ENCODE data around the gene RPS15.

Gene RPS15
- long read RNA-seq, donor 1, transcript RPS15-209 (4 exons, 510 nt) = major isoform, 683 of 854 reads
- long read RNA-seq, donor 1, transcript RPS15-210 (3 exons, 873 nt) = minor isoform, 50 of 854 reads
- long read RNA-seq, donor 1, transcript RPS15-203 (3 exons, 570 nt) = minor isoform, 23 of 854 reads
- long read RNA-seq, donor 1, transcript RPS15-201 (4 exons, 534 nt) = minor isoform, 32 of 854 reads
- long read RNA-seq, donor 1, partial matches to known transcripts = 14 of 854 reads
- long read RNA-seq, donor 1, other reads (novel, unspliced or antisense) = 42 of 854 reads
- long read RNA-seq, donor 2, transcript RPS15-203 (3 exons, 570 nt) = minor isoform, 15 of 658 reads
- long read RNA-seq, donor 2, transcript RPS15-209 (4 exons, 510 nt) = major isoform, 534 of 658 reads
- long read RNA-seq, donor 2, transcript RPS15-210 (3 exons, 873 nt) = minor isoform, 41 of 658 reads
- long read RNA-seq, donor 2, transcript RPS15-201 (4 exons, 534 nt) = minor isoform, 22 of 658 reads
- long read RNA-seq, donor 2, partial matches to known transcripts = 24 of 658 reads
- long read RNA-seq, donor 2, other reads (novel, unspliced or antisense) = 22 of 658 reads
- long read RNA-seq, donor 3, transcript RPS15-209 (4 exons, 510 nt) = major isoform, 216 of 277 reads
- long read RNA-seq, donor 3, transcript RPS15-210 (3 exons, 873 nt) = minor isoform, 29 of 277 reads
- long read RNA-seq, donor 3, transcript RPS15-203 (3 exons, 570 nt) = minor isoform, 6 of 277 reads
- long read RNA-seq, donor 3, transcript RPS15-201 (4 exons, 534 nt) = minor isoform, 9 of 277 reads
- long read RNA-seq, donor 3, partial matches to known transcripts = 13 of 277 reads
- long read RNA-seq, donor 3, other reads (novel, unspliced or antisense) = 0 of 277 reads
- long read RNA-seq, donor 4, transcript RPS15-210 (3 exons, 873 nt) = minor isoform, 50 of 721 reads
- long read RNA-seq, donor 4, transcript RPS15-201 (4 exons, 534 nt) = minor isoform, 16 of 721 reads
- long read RNA-seq, donor 4, transcript RPS15-209 (4 exons, 510 nt) = major isoform, 577 of 721 reads
- long read RNA-seq, donor 4, transcript RPS15-203 (3 exons, 570 nt) = minor isoform, 15 of 721 reads
- long read RNA-seq, donor 4, partial matches to known transcripts = 20 of 721 reads
- long read RNA-seq, donor 4, other reads (novel, unspliced or antisense) = 38 of 721 reads
- long read RNA-seq, donor 5, transcript RPS15-209 (4 exons, 510 nt) = major isoform, 739 of 929 reads
- long read RNA-seq, donor 5, transcript RPS15-210 (3 exons, 873 nt) = minor isoform, 51 of 929 reads
- long read RNA-seq, donor 5, transcript RPS15-201 (4 exons, 534 nt) = minor isoform, 33 of 929 reads
- long read RNA-seq, donor 5, transcript RPS15-203 (3 exons, 570 nt) = minor isoform, 18 of 929 reads
- long read RNA-seq, donor 5, partial matches to known transcripts = 29 of 929 reads
- long read RNA-seq, donor 5, other reads (novel, unspliced or antisense) = 51 of 929 reads
- long read RNA-seq, donor 6, transcript RPS15-210 (3 exons, 873 nt) = minor isoform, 48 of 571 reads
- long read RNA-seq, donor 6, transcript RPS15-203 (3 exons, 570 nt) = minor isoform, 10 of 571 reads
- long read RNA-seq, donor 6, transcript RPS15-209 (4 exons, 510 nt) = major isoform, 462 of 571 reads
- long read RNA-seq, donor 6, transcript RPS15-201 (4 exons, 534 nt) = minor isoform, 19 of 571 reads
- long read RNA-seq, donor 6, partial matches to known transcripts = 14 of 571 reads
- long read RNA-seq, donor 6, other reads (novel, unspliced or antisense) = 17 of 571 reads
- long read RNA-seq, donor 7 = 0 reads
- long read RNA-seq, donor 8, transcript RPS15-201 (4 exons, 534 nt) = minor isoform, 23 of 564 reads
- long read RNA-seq, donor 8, transcript RPS15-209 (4 exons, 510 nt) = major isoform, 437 of 564 reads
- long read RNA-seq, donor 8, transcript RPS15-203 (3 exons, 570 nt) = minor isoform, 9 of 564 reads
- long read RNA-seq, donor 8, transcript RPS15-210 (3 exons, 873 nt) = minor isoform, 28 of 564 reads
- long read RNA-seq, donor 8, partial matches to known transcripts = 16 of 564 reads
- long read RNA-seq, donor 8, other reads (novel, unspliced or antisense) = 43 of 564 reads

GRCh38 chr19:1438035-1438932 lies at the start of gene RPS15:
TSS of gene RPS15 (plus strand) at chr19:1438396. CDS start at chr19:1438426, 30 bp downstream.
- DNase-seq = peak; percentile 98

GRCh38 chr19:1388637-1389026 lies 49.6 kb upstream of the RPS15 start:
- no peak for DNase-seq

- DNase-seq = no peak
Measured at GRCh38 chr19:1389033-1389940, 48.9 kb upstream of the RPS15 start.

GRCh38 chr19:1390890-1391423 lies 47.2 kb upstream of the RPS15 start:
- no peak for DNase-seq

- no peak for DNase-seq
Measured at GRCh38 chr19:1392407-1392806, 45.8 kb upstream of the RPS15 start.

GRCh38 chr19:1392939-1393530 lies 45.2 kb upstream of the RPS15 start:
- no peak for DNase-seq

GRCh38 chr19:1393841-1394240 lies 44.4 kb upstream of the RPS15 start:
- DNase-seq = no peak

GRCh38 chr19:1394252-1395193 lies 43.7 kb upstream of the RPS15 start:
- no peak for DNase-seq

- DNase-seq = no peak
Measured at GRCh38 chr19:1395194-1396018, 42.8 kb upstream of the RPS15 start.

- DNase-seq = no peak
Measured at GRCh38 chr19:1396019-1396767, 42.0 kb upstream of the RPS15 start.

GRCh38 chr19:1396768-1397679 lies 41.2 kb upstream of the RPS15 start:
- no peak for DNase-seq

GRCh38 chr19:1397838-1398237 lies 40.4 kb upstream of the RPS15 start:
- no peak for DNase-seq

GRCh38 chr19:1399079-1399478 lies 39.1 kb upstream of the RPS15 start:
- DNase-seq = no peak

GRCh38 chr19:1399745-1400144 lies 38.5 kb upstream of the RPS15 start:
- DNase-seq = no peak

All from right kidney (tissue), 9 donors.